CD8-positive, alpha-beta memory T cell (primary cell): ENCODE data around the gene REEP6. TPM values are rescaled to one million over a fixed set of nuclear protein-coding genes. Genes with fewer than 3 reads are reported as not detected.

Experiments used
- CTCF ChIA-PET: fragments of 350-600 bp; sonication (Branson Sonifier 250); formaldehyde crosslinking; loops from one replicate; lab custom pipeline; 2021; ENCODE audit warnings: antibody characterized with exemption; lab: Charles Lee
- POLR2A ChIA-PET: fragments of 350-600 bp; sonication (Branson Sonifier 250); formaldehyde crosslinking; loops from one replicate; lab custom pipeline; 2021; ENCODE audit warnings: antibody characterized with exemption; lab: Charles Lee
- DNase-seq, 5 donors: peaks; one replicate each; pipeline versions ENCODE4 v3.0.0 to v3.0.0-alpha.2; 2020 to 2022; ENCODE audit warnings: mixed read lengths in 1 of 5
- H3K27ac ChIP-seq: one replicate; pipeline ENCODE4 v1.7.0; 2013; ENCODE audit warnings: low read depth, mild to moderate bottlenecking, low read length, moderate library complexity
- H3K27me3 ChIP-seq: 2 replicates; pipeline ENCODE4 v1.7.0; 2013; ENCODE audit warnings: low read length, mild to moderate bottlenecking; ENCODE audit not compliant: insufficient read depth, poor library complexity, severe bottlenecking
- H3K36me3 ChIP-seq: 2 replicates; pipeline ENCODE4 v1.7.0; 2013; ENCODE audit warnings: mild to moderate bottlenecking, low read length, moderate library complexity; ENCODE audit not compliant: insufficient read depth
- H3K4me1 ChIP-seq: 2 replicates; pipeline ENCODE4 v1.7.0; 2013; ENCODE audit warnings: mild to moderate bottlenecking, low read length, moderate library complexity; ENCODE audit not compliant: insufficient read depth
- H3K4me3 ChIP-seq: 2 replicates; pipeline ENCODE4 v1.7.0; 2013; ENCODE audit warnings: mild to moderate bottlenecking, low read length
- H3K9me3 ChIP-seq: 2 replicates; pipeline ENCODE4 v1.7.0; 2013; ENCODE audit warnings: mild to moderate bottlenecking, low read length
- H3K27ac Mint-ChIP-seq, 8 donors: one replicate each; pipeline ENCODE4 v1.8.0; 2020 to 2021; ENCODE audit warnings: mixed read lengths in 8 of 8, mild to moderate bottlenecking in 6 of 8, inconsistent platforms in 3 of 8, moderate library complexity in 3 of 8
- H3K27me3 Mint-ChIP-seq, 2 donors: one replicate each; pipeline ENCODE4 v1.8.0; 2020 to 2021; ENCODE audit warnings: mixed read lengths in 2 of 2, mild to moderate bottlenecking in 1 of 2, moderate library complexity in 1 of 2
- H3K36me3 Mint-ChIP-seq, 3 donors: one replicate each; pipeline ENCODE4 v1.8.0; 2020 to 2021; ENCODE audit warnings: mixed read lengths in 3 of 3, inconsistent platforms in 1 of 3, mild to moderate bottlenecking in 1 of 3
- H3K4me1 Mint-ChIP-seq, 3 donors: one replicate each; pipeline ENCODE4 v1.8.0; 2020 to 2021; ENCODE audit warnings: mixed read lengths in 3 of 3, inconsistent platforms in 1 of 3, mild to moderate bottlenecking in 1 of 3
- H3K4me3 Mint-ChIP-seq, 7 donors: one replicate each; pipeline ENCODE4 v1.8.0; 2020 to 2021; ENCODE audit warnings: mixed read lengths in 7 of 7, mild to moderate bottlenecking in 6 of 7, moderate library complexity in 4 of 7, inconsistent platforms in 2 of 7
- H3K9me3 Mint-ChIP-seq, 5 donors: one replicate each; pipeline ENCODE4 v1.8.0; 2020 to 2022; ENCODE audit warnings: mixed read lengths in 5 of 5, mild to moderate bottlenecking in 3 of 5, moderate library complexity in 2 of 5, inconsistent platforms in 1 of 5
- polyA plus RNA-seq: library from polyadenylated mRNA; unstranded; fragments of 300-500 nt; fragmentation: Illumina TruSeq; gene quantifications from one replicate; pipeline ENCODE4 v1.2.3, GENCODE V29; 2021
- total RNA-seq, 2 experiments: library from RNA; stranded (reverse); gene quantifications; one replicate each; pipeline ENCODE4 v1.2.3, GENCODE V29; 2021

The REEP6 gene
- total and polyA plus RNA-seq, 3 experiments from 2014 or later: 1.8 to 4.5 (median 2.0) TPM

GRCh38 chr19:1520203-1520780 lies 29.3 kb downstream of the REEP6 start:
- POLR2A ChIA-PET: no interaction called here
- H3K36me3 Mint-ChIP-seq: no peaks in the 10 kb centered on the region
- no peaks in the 10 kb centered on the region for H3K36me3 ChIP-seq

GRCh38 chr19:1521636-1522035 lies 30.7 kb downstream of the REEP6 start:
- H3K36me3 Mint-ChIP-seq: no peaks in the 10 kb centered on the region
- H3K36me3 ChIP-seq: no peaks in the 10 kb centered on the region
- H3K27me3 ChIP-seq: peaks cover 8% of the 10 kb centered on the region
- peaks cover 25 to 28% of the 10 kb centered on the region in 2 donors for H3K27me3 Mint-ChIP-seq
- H3K27ac ChIP-seq: no peak overlapping the region
- H3K4me3 Mint-ChIP-seq: no peak overlapping the region
- no peak for DNase-seq
- ChIA-PET CTCF (no interaction called here), POLR2A (no interaction called here)
- no peak overlapping the region for H3K4me3 ChIP-seq
- no peak overlapping the region for H3K27ac Mint-ChIP-seq
- no peaks in the 10 kb centered on the region for H3K9me3 ChIP-seq
- H3K9me3 Mint-ChIP-seq: peaks cover 0 to 4% (median 0%) of the 10 kb centered on the region in 5 donors
- no peaks in the 10 kb centered on the region for H3K4me1 ChIP-seq
- peaks cover 6 to 9% (median 6%) of the 10 kb centered on the region in 3 donors for H3K4me1 Mint-ChIP-seq

More at GRCh38 chr19:1520203-1520780, 29.3 kb downstream of the REEP6 start:
- Mint-ChIP-seq H3K27ac (no peak overlapping the region), H3K4me1 (peaks cover 6 to 9% (median 6%) of the 10 kb centered on the region in 3 donors), H3K4me3 (no peak overlapping the region), H3K27me3 (peaks cover 17 to 21% of the 10 kb centered on the region in 2 donors), H3K9me3 (peaks cover 0 to 2% (median 0%) of the 10 kb centered on the region in 5 donors)
- no peaks in the 10 kb centered on the region for H3K9me3 ChIP-seq
- DNase-seq: no peak
- CTCF ChIA-PET: no interaction called here
- H3K27ac ChIP-seq: no peak overlapping the region
- H3K4me1 ChIP-seq: no peaks in the 10 kb centered on the region
- H3K27me3 ChIP-seq: peaks cover 8% of the 10 kb centered on the region
- no peak overlapping the region for H3K4me3 ChIP-seq

GRCh38 chr19:1522061-1522460 lies 31.1 kb downstream of the REEP6 start:
- Mint-ChIP-seq H3K27me3 (peaks cover 28 to 32% of the 10 kb centered on the region in 2 donors), H3K36me3 (no peaks in the 10 kb centered on the region), H3K4me1 (peaks cover 6 to 9% (median 6%) of the 10 kb centered on the region in 3 donors), H3K27ac (no peak overlapping the region), H3K9me3 (peaks cover 0 to 4% (median 0%) of the 10 kb centered on the region in 5 donors), H3K4me3 (no peak overlapping the region)
- no peaks in the 10 kb centered on the region for H3K9me3 ChIP-seq
- H3K4me1 ChIP-seq: no peaks in the 10 kb centered on the region
- ChIA-PET POLR2A (no interaction called here), CTCF (no interaction called here)
- no peak for DNase-seq
- peaks cover 8% of the 10 kb centered on the region for H3K27me3 ChIP-seq
- no peaks in the 10 kb centered on the region for H3K36me3 ChIP-seq
- H3K4me3 ChIP-seq: no peak overlapping the region
- no peak overlapping the region for H3K27ac ChIP-seq

GRCh38 chr19:1522838-1523237 lies 31.9 kb downstream of the REEP6 start:
- ChIA-PET CTCF (no interaction called here), POLR2A (no interaction called here)
- peaks cover 8% of the 10 kb centered on the region for H3K27me3 ChIP-seq
- H3K4me1 Mint-ChIP-seq: peaks cover 6 to 9% (median 6%) of the 10 kb centered on the region in 3 donors
- H3K27me3 Mint-ChIP-seq: peaks cover 35 to 39% of the 10 kb centered on the region in 2 donors
- H3K27ac Mint-ChIP-seq: no peak overlapping the region
- H3K9me3 Mint-ChIP-seq: peaks cover 0 to 4% (median 0%) of the 10 kb centered on the region in 5 donors
- no peaks in the 10 kb centered on the region for H3K36me3 ChIP-seq
- H3K27ac ChIP-seq: no peak overlapping the region
- H3K4me1 ChIP-seq: no peaks in the 10 kb centered on the region
- no peak for DNase-seq
- H3K4me3 Mint-ChIP-seq: no peak overlapping the region
- no peaks in the 10 kb centered on the region for H3K36me3 Mint-ChIP-seq
- no peaks in the 10 kb centered on the region for H3K9me3 ChIP-seq
- H3K4me3 ChIP-seq: no peak overlapping the region

- Histone ChIP-seq H3K4me3 (no peak within 1 kb of the TSS), H3K9me3 (no peaks in the 10 kb centered on the region), H3K4me1 (no peaks in the 10 kb centered on the region), H3K36me3 (no peaks in the 10 kb centered on the region), H3K27me3 (peaks cover 8% of the 10 kb centered on the region), H3K27ac (no peak within 1 kb of the TSS)
- Mint-ChIP-seq H3K9me3 (peaks cover 0 to 4% (median 0%) of the 10 kb centered on the region in 5 donors), H3K36me3 (no peaks in the 10 kb centered on the region), H3K27ac (peak within 1 kb of the TSS in 1 of 8 donors; percentile 10), H3K4me1 (peaks cover 6 to 9% (median 6%) of the 10 kb centered on the region in 3 donors), H3K4me3 (peak within 1 kb of the TSS in 5 of 7 donors; percentile 1 to 63 (median 40)), H3K27me3 (peaks cover 35 to 39% of the 10 kb centered on the region in 2 donors)
- no peak for DNase-seq
- ChIA-PET POLR2A (no interaction called here), CTCF (no interaction called here)
These were observed 32.7 kb downstream of the REEP6 start, which contains the start of gene PLK5 for GRCh38 chr19:1523412-1524286. Gene PLK5, plus strand, starts transcription at chr19:1524077. Its CDS starts 2,920 bp downstream, at chr19:1526997.

GRCh38 chr19:1524287-1524971 lies 33.4 kb downstream of the REEP6 start:
- Histone ChIP-seq H3K27ac (no peak overlapping the region), H3K9me3 (no peaks in the 10 kb centered on the region), H3K27me3 (peaks cover 8% of the 10 kb centered on the region), H3K4me3 (no peak overlapping the region), H3K4me1 (no peaks in the 10 kb centered on the region), H3K36me3 (no peaks in the 10 kb centered on the region)
- H3K4me1 Mint-ChIP-seq: peaks cover 6 to 9% (median 6%) of the 10 kb centered on the region in 3 donors
- POLR2A ChIA-PET: no interaction called here
- peak overlapping the region in 1 of 8 donors; percentile 10 for H3K27ac Mint-ChIP-seq
- no peak for DNase-seq
- peaks cover 35 to 39% of the 10 kb centered on the region in 2 donors for H3K27me3 Mint-ChIP-seq
- H3K36me3 Mint-ChIP-seq: no peaks in the 10 kb centered on the region
- CTCF ChIA-PET: no interaction called here
- peaks cover 0 to 4% (median 0%) of the 10 kb centered on the region in 5 donors for H3K9me3 Mint-ChIP-seq
- H3K4me3 Mint-ChIP-seq: peak overlapping the region in 5 of 7 donors; percentile 1 to 63 (median 40)

- POLR2A ChIA-PET: no interaction called here
These were observed 34.0 kb downstream of the REEP6 start for GRCh38 chr19:1524972-1525325.

More at GRCh38 chr19:1524972-1525325, 34.0 kb downstream of the REEP6 start:
- Mint-ChIP-seq H3K9me3 (peaks cover 0 to 4% (median 0%) of the 10 kb centered on the region in 5 donors), H3K27ac (peak overlapping the region in 1 of 8 donors; percentile 10), H3K36me3 (no peaks in the 10 kb centered on the region), H3K4me1 (peaks cover 6 to 9% (median 6%) of the 10 kb centered on the region in 3 donors), H3K4me3 (no peak overlapping the region), H3K27me3 (peaks cover 33 to 41% of the 10 kb centered on the region in 2 donors)
- H3K4me3 ChIP-seq: no peak overlapping the region
- no peak for DNase-seq
- CTCF ChIA-PET: no interaction called here
- H3K27ac ChIP-seq: no peak overlapping the region
- peaks cover 8% of the 10 kb centered on the region for H3K27me3 ChIP-seq
- no peaks in the 10 kb centered on the region for H3K36me3 ChIP-seq
- H3K9me3 ChIP-seq: no peaks in the 10 kb centered on the region
- no peaks in the 10 kb centered on the region for H3K4me1 ChIP-seq
